IPS-15b (cell line): Measurements from ENCODE around the gene PAM.
"Not testable (repeated sequence)": the region's sequence is repeated elsewhere in the genome, so short reads cannot be mapped to it uniquely, and the experiment has no call there.

Experiments used
- H3K27me3 ChIP-seq: one replicate; pipeline ENCODE4 v1.6.1; 2013; ENCODE audit warnings: low read length; ENCODE audit not compliant: control insufficient read depth, insufficient read depth
- H3K36me3 ChIP-seq: one replicate; pipeline ENCODE4 v1.6.1; 2013; ENCODE audit warnings: low read length; ENCODE audit not compliant: control insufficient read depth, insufficient read depth
- H3K4me1 ChIP-seq: one replicate; pipeline ENCODE4 v1.6.1; 2013; ENCODE audit warnings: mild to moderate bottlenecking, low read length; ENCODE audit not compliant: control insufficient read depth, insufficient read depth
- H3K4me3 ChIP-seq: one replicate; pipeline ENCODE4 v1.5.1; 2013; ENCODE audit warnings: low read depth, low read length
- H3K9ac ChIP-seq: one replicate; pipeline ENCODE4 v1.6.1; 2013; ENCODE audit warnings: low read depth, mild to moderate bottlenecking, low read length
- H3K9me3 ChIP-seq: one replicate; pipeline ENCODE4 v1.6.1; 2013; ENCODE audit warnings: mild to moderate bottlenecking, low read length; ENCODE audit not compliant: control insufficient read depth, insufficient read depth

Gene PAM

GRCh38 chr5:102999191-102999590, 244.1 kb downstream of the PAM start:
- Histone ChIP-seq H3K9ac (no peak overlapping the region), H3K9me3 (no peaks in the 10 kb centered on the region), H3K36me3 (no peaks in the 10 kb centered on the region), H3K4me1 (no peaks in the 10 kb centered on the region), H3K4me3 (no peak overlapping the region), H3K27me3 (no peaks in the 10 kb centered on the region)

GRCh38 chr5:102999621-103000020, 244.5 kb downstream of the PAM start:
- H3K9ac ChIP-seq, H3K4me3 ChIP-seq, H3K4me1 ChIP-seq, H3K36me3 ChIP-seq, H3K9me3 ChIP-seq, H3K27me3 ChIP-seq: not testable (repeated sequence)

- no peaks in the 10 kb centered on the region for H3K27me3 ChIP-seq
- no peaks in the 10 kb centered on the region for H3K36me3 ChIP-seq
- H3K4me3 ChIP-seq: no peak overlapping the region
- H3K9me3 ChIP-seq: no peaks in the 10 kb centered on the region
- no peaks in the 10 kb centered on the region for H3K4me1 ChIP-seq
- H3K9ac ChIP-seq: no peak overlapping the region
Measured at GRCh38 chr5:103000089-103000488, 245.0 kb downstream of the PAM start.

- Histone ChIP-seq H3K4me1 (no peaks in the 10 kb centered on the region), H3K27me3 (no peaks in the 10 kb centered on the region), H3K9me3 (no peaks in the 10 kb centered on the region), H3K36me3 (no peaks in the 10 kb centered on the region), H3K9ac (no peak overlapping the region), H3K4me3 (no peak overlapping the region)
Measured at GRCh38 chr5:103003872-103004271, 248.8 kb downstream of the PAM start.

GRCh38 chr5:103005276-103005675, 250.2 kb downstream of the PAM start:
- H3K36me3 ChIP-seq: no peaks in the 10 kb centered on the region
- H3K9ac ChIP-seq: no peak overlapping the region
- no peaks in the 10 kb centered on the region for H3K27me3 ChIP-seq

GRCh38 chr5:103006921-103007320, 251.8 kb downstream of the PAM start:
- Histone ChIP-seq H3K4me3 (no peak overlapping the region), H3K36me3 (no peaks in the 10 kb centered on the region), H3K9ac (no peak overlapping the region), H3K27me3 (no peaks in the 10 kb centered on the region), H3K4me1 (no peaks in the 10 kb centered on the region), H3K9me3 (no peaks in the 10 kb centered on the region)

More at GRCh38 chr5:103005276-103005675, 250.2 kb downstream of the PAM start:
- Histone ChIP-seq H3K4me1 (no peaks in the 10 kb centered on the region), H3K9me3 (no peaks in the 10 kb centered on the region), H3K4me3 (no peak overlapping the region)

GRCh38 chr5:103010168-103010567, 255.1 kb downstream of the PAM start:
- Histone ChIP-seq H3K4me3 (no peak overlapping the region), H3K9ac (no peak overlapping the region), H3K9me3 (no peaks in the 10 kb centered on the region), H3K4me1 (no peaks in the 10 kb centered on the region), H3K27me3 (no peaks in the 10 kb centered on the region), H3K36me3 (no peaks in the 10 kb centered on the region)

- H3K4me1 ChIP-seq: no peaks in the 10 kb centered on the region
- no peaks in the 10 kb centered on the region for H3K27me3 ChIP-seq
- H3K9ac ChIP-seq: no peak overlapping the region
- H3K36me3 ChIP-seq: no peaks in the 10 kb centered on the region
- H3K9me3 ChIP-seq: no peaks in the 10 kb centered on the region
- H3K4me3 ChIP-seq: no peak overlapping the region
Measured at GRCh38 chr5:103013933-103014552, 258.9 kb downstream of the PAM start.

GRCh38 chr5:103014983-103015382, 259.9 kb downstream of the PAM start:
- no peaks in the 10 kb centered on the region for H3K36me3 ChIP-seq
- no peak overlapping the region for H3K9ac ChIP-seq
- no peak overlapping the region for H3K4me3 ChIP-seq
- no peaks in the 10 kb centered on the region for H3K27me3 ChIP-seq
- H3K9me3 ChIP-seq: no peaks in the 10 kb centered on the region
- H3K4me1 ChIP-seq: no peaks in the 10 kb centered on the region

GRCh38 chr5:103016167-103016566, 261.1 kb downstream of the PAM start:
- H3K9me3 ChIP-seq: no peaks in the 10 kb centered on the region
- H3K27me3 ChIP-seq: no peaks in the 10 kb centered on the region
- no peak overlapping the region for H3K9ac ChIP-seq
- no peaks in the 10 kb centered on the region for H3K4me1 ChIP-seq
- H3K36me3 ChIP-seq: no peaks in the 10 kb centered on the region
- no peak overlapping the region for H3K4me3 ChIP-seq

- H3K4me1 ChIP-seq: no peaks in the 10 kb centered on the region
- no peaks in the 10 kb centered on the region for H3K36me3 ChIP-seq
- H3K9ac ChIP-seq: no peak overlapping the region
- no peaks in the 10 kb centered on the region for H3K9me3 ChIP-seq
- no peak overlapping the region for H3K4me3 ChIP-seq
- H3K27me3 ChIP-seq: no peaks in the 10 kb centered on the region
Measured at GRCh38 chr5:103019804-103020203, 264.7 kb downstream of the PAM start.

GRCh38 chr5:103021314-103021713, 266.2 kb downstream of the PAM start:
- Histone ChIP-seq H3K9ac (no peak overlapping the region), H3K27me3 (no peaks in the 10 kb centered on the region), H3K4me3 (no peak overlapping the region), H3K36me3 (no peaks in the 10 kb centered on the region), H3K4me1 (no peaks in the 10 kb centered on the region), H3K9me3 (no peaks in the 10 kb centered on the region)
